ENCODE measurements around the gene GATM.

GATM gene

DNA sequence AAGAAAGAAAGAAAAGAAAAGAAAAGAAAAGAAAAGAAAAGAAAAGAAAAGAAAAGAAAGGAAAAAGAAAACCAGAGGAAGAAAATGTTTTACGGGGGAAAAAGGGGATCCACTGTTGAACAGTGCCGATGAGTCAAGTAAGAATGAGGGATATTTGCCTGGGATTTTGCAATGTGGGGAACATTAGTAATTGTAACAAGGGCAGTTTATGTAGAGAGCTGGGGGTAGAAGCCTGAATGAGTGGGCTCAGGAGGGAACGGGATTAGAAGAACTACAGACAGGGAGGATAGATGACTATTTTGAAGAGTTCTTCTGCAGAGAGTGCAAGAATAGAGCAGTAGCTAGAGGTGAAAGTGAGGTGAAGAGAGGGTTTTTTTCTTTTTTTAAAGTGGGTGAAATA lies 28.7 kb downstream of the GATM start:
- Histone ChIP-seq H3K9me3 (ENCODE audit: control insufficient read depth, insufficient read depth, low read length) (no peaks in the 10 kb centered on the region), H3K9ac (ENCODE audit: low read depth, low read length) (no peak overlapping the region), H3K4me1 (ENCODE audit: insufficient read depth, low read length) (peaks cover 6% of the 10 kb centered on the region; the same call in 1 of the 2 replicates), H3K36me3 (ENCODE audit: insufficient read depth, low read length) (no peaks in the 10 kb centered on the region)

DNA sequence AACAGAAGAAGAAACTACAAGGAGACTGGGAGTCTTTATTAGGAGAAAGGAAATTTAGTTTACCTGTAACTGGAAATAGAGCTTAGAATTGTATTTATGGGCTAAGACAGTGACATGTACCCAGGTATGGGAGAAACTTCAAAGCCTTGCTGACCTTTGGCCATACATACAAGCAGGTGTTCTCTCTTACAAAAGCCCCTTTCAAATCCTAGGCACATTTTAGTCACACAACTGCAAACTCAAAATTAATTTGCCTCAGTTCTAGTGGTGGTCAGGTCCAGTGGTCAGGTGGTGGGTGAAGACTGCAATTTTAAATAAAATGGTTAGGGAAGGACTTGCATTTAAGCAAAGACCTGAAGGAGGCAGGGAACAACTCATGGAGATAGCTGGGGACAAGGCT lies 30.4 kb downstream of the GATM start:
- Histone ChIP-seq H3K36me3 (ENCODE audit: insufficient read depth, low read length) (no peaks in the 10 kb centered on the region), H3K4me1 (ENCODE audit: insufficient read depth, low read length) (peaks cover 6% of the 10 kb centered on the region; the same call in 1 of the 2 replicates), H3K9ac (ENCODE audit: low read depth, low read length) (no peak overlapping the region), H3K9me3 (ENCODE audit: control insufficient read depth, insufficient read depth, low read length) (no peaks in the 10 kb centered on the region)

DNA sequence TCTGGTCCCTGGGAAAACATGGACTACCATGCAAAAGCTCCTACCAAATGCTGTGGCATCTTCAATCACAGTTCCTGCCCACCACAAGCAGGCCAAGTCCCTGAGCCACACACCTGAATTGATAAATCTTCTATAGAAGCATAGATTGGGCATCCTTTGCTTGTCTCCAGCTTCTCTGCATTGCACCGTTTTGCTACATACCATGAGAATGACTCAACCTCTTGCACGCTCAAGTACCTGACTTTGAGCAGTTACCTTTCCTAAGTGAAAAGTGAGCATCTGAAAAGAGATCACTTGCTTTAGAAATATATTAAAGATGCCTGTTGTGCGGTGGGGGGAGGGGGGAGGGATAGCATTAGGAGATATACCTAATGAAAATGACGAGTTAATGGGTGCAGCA lies 31.3 kb downstream of the GATM start:
- Histone ChIP-seq H3K4me1 (ENCODE audit: insufficient read depth, low read length) (peaks cover 6% of the 10 kb centered on the region; the same call in 1 of the 2 replicates), H3K9me3 (ENCODE audit: control insufficient read depth, insufficient read depth, low read length) (no peaks in the 10 kb centered on the region), H3K36me3 (ENCODE audit: insufficient read depth, low read length) (no peaks in the 10 kb centered on the region), H3K9ac (ENCODE audit: low read depth, low read length) (no peak overlapping the region)

DNA sequence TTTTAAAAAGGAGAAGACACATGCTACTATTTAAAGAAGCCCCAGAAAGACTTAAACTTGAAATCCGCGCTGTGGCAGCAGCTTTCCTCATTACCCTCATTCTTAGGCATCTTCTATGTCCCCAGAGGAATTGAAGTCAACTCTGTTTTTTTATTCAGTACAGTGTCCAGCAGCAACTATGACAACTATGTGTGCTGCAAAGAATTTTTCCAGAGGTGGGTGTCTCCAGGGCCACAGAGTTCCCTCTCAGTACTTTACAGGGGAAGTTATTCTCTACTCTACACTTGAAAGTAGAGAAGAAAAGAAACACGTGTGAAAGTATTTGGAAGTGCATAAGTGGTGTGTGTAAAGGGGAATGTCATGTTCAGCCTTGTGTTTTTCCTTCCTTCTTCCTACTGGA lies 32.0 kb downstream of the GATM start:
- H3K9ac ChIP-seq (ENCODE audit: low read depth, low read length), result no peak overlapping the region
- H3K9me3 ChIP-seq (ENCODE audit: control insufficient read depth, insufficient read depth, low read length), result no peaks in the 10 kb centered on the region
- H3K4me1 ChIP-seq (ENCODE audit: insufficient read depth, low read length), result peaks cover 6% of the 10 kb centered on the region; the same call in 1 of the 2 replicates
- no peaks in the 10 kb centered on the region for H3K36me3 ChIP-seq (ENCODE audit: insufficient read depth, low read length)

DNA sequence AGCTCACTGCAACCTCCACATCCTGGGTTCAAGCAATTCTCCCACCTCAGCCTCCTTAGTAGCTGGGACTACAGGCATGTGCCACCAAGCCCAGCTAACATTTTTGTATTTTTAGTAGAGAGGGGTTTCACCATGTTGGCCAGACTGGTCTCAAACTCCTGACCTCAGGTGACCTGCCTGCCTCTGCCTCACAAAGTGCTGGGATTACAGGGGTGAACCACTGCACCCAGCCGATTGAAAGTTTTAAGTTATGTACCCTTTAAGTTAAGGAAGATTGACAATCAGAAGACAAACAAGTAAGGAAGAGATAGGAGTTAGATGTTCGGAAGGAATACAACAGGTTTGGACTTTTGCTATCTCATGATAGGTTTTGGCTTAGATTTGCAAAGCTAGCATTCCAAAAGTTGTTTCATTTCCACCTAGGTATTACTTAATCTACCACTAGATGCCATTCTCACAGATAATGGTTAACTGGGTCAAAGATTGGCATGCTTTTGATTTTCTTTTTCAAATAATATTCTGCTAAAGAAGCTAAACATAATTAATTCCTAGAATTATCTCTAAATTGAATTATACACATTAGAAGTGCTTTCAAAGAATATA lies 35.0 kb downstream of the GATM start:
- Histone ChIP-seq H3K9me3 (ENCODE audit: control insufficient read depth, insufficient read depth, low read length) (no peaks in the 10 kb centered on the region), H3K4me1 (ENCODE audit: insufficient read depth, low read length) (peaks cover 6% of the 10 kb centered on the region; the same call in 1 of the 2 replicates), H3K36me3 (ENCODE audit: insufficient read depth, low read length) (no peaks in the 10 kb centered on the region)

DNA sequence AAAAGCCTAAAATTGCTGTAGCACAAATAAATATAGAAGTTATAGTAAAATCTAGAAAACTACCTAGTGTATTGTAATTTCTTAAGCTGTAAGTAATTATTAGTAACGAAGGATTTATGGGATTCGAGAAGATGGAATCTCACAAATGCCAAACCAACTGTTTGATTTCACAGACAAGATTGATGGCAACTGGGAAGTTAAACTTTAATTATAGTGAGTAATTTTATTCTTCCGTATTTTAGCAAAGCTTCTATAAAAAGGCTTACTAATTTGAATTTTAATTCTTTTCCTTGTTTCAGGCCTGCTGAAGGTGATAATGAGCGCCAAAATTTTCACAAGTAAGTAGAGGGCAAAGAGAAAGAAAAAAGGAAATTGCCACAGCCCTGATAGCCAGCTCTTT lies 36.6 kb downstream of the GATM start:
- Histone ChIP-seq H3K4me1 (ENCODE audit: insufficient read depth, low read length) (peaks cover 3% of the 10 kb centered on the region; the same call in 1 of the 2 replicates), H3K9ac (ENCODE audit: low read depth, low read length) (no peak overlapping the region), H3K36me3 (ENCODE audit: insufficient read depth, low read length) (no peaks in the 10 kb centered on the region), H3K9me3 (ENCODE audit: control insufficient read depth, insufficient read depth, low read length) (no peaks in the 10 kb centered on the region)

More for the DNA sequence above, 35.0 kb downstream of the GATM start:
- H3K9ac ChIP-seq (ENCODE audit: low read depth, low read length), result no peak overlapping the region

DNA sequence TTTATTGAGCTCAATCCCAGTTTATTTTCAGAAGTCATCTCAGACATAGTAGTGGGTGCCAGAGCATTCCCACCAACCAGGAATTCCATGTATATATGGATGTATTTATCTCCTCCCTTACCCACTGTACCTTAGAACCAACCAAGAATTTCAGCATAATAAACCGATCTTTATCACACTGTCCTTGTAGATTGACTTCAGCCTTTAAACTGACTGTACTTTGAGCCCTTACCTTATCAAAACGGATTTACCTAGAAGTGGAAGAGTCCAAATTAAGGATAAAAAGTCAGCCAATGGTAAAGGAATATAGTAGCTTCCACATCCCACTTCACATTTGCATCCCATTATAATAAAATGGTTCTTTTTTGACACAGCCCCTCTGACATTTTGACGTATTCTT lies 37.9 kb downstream of the GATM start:
- Histone ChIP-seq H3K36me3 (ENCODE audit: insufficient read depth, low read length) (no peaks in the 10 kb centered on the region), H3K9ac (ENCODE audit: low read depth, low read length) (no peak overlapping the region), H3K4me1 (ENCODE audit: insufficient read depth, low read length) (no peaks in the 10 kb centered on the region), H3K9me3 (ENCODE audit: control insufficient read depth, insufficient read depth, low read length) (no peaks in the 10 kb centered on the region)

DNA sequence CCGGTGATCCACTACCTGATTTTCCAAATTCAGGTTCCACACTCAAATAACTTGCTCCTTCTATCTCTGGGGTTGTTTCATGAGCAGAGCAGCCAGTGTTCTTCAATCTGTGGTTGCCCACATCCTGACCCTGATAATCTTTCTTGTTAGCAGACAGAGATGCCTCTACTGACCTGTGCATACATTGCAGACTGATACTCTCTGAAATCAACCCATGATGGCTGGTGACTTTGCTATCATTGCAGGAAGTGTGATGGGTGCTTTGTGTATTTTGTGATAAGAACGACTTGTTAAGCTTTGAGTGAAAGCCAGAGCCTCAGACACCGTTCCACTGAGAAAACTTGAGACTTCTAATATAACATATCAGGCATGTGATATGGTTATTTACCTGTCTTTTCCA lies 39.9 kb downstream of the GATM start:
- no peaks in the 10 kb centered on the region for H3K9me3 ChIP-seq (ENCODE audit: control insufficient read depth, insufficient read depth, low read length)
- H3K4me1 ChIP-seq (ENCODE audit: insufficient read depth, low read length), result no peaks in the 10 kb centered on the region
- H3K9ac ChIP-seq (ENCODE audit: low read depth, low read length), result no peak overlapping the region
- H3K36me3 ChIP-seq (ENCODE audit: insufficient read depth, low read length), result no peaks in the 10 kb centered on the region

DNA sequence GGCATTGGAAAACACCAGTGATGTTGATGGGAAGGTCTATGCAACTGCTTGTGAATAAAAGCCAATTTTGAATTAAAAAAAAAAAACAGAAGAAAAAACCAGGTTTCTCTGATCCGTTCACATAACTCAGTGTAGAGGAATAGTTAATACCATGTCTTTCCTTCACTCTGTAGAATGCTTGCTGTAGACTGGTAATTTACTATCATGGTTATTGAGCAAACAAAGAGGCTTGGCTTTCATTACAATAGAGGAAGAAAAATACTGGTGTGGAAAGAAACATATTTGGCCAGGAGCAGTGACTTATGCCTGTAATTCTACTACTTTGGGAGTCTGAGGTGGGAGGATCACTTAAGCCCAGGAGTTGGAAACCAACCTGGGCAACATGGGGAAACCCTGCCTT lies 41.1 kb downstream of the GATM start:
- Histone ChIP-seq H3K9ac (ENCODE audit: low read depth, low read length) (no peak overlapping the region), H3K36me3 (ENCODE audit: insufficient read depth, low read length) (no peaks in the 10 kb centered on the region), H3K9me3 (ENCODE audit: control insufficient read depth, insufficient read depth, low read length) (no peaks in the 10 kb centered on the region), H3K4me1 (ENCODE audit: insufficient read depth, low read length) (no peaks in the 10 kb centered on the region)

DNA sequence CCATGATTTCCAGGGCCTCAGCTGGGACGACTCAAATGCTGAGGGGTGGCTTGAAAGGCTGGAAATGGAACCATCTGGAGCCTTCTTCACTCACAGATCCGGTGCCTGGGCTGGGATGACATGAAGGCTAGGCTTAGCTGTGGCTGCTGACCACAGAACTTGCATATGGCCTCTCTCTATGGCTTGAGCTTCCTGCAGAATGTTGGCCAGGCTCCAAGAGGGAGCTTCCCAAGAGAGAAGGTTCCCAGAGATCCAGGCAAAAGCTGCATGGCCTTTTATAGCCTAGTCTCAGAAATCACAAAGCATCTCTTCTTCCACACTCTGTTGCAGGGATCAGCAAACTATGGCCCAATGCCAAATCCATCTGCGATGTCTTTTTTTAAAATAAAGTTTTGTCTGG lies 44.8 kb downstream of the GATM start:
- Histone ChIP-seq H3K36me3 (ENCODE audit: insufficient read depth, low read length) (no peaks in the 10 kb centered on the region), H3K9ac (ENCODE audit: low read depth, low read length) (no peak overlapping the region), H3K9me3 (ENCODE audit: control insufficient read depth, insufficient read depth, low read length) (no peaks in the 10 kb centered on the region), H3K4me1 (ENCODE audit: insufficient read depth, low read length) (peaks cover 3% of the 10 kb centered on the region)

DNA sequence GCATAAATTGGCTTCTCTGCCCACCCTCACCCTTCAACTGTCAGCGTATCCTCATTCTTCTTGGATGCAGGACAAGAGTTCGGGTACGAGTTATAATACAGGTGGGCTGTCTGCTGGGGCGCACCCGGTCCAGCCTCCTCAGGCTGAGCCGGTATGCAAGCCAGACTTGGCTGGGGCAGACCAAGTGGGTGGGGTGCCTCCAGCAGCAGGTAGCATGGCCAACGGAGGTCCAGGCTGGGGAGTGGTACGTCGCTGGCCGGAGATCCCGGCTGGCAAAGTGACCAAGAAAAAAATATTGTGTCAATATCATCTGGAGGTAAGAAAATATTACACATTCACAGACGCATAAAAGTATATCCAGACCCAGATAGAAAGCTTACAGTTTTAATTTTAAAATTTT lies 45.6 kb downstream of the GATM start:
- H3K36me3 ChIP-seq (ENCODE audit: insufficient read depth, low read length), result no peaks in the 10 kb centered on the region
- H3K9me3 ChIP-seq (ENCODE audit: control insufficient read depth, insufficient read depth, low read length), result no peaks in the 10 kb centered on the region
- H3K4me1 ChIP-seq (ENCODE audit: insufficient read depth, low read length), result peaks cover 7% of the 10 kb centered on the region
- no peak overlapping the region for H3K9ac ChIP-seq (ENCODE audit: low read depth, low read length)

DNA sequence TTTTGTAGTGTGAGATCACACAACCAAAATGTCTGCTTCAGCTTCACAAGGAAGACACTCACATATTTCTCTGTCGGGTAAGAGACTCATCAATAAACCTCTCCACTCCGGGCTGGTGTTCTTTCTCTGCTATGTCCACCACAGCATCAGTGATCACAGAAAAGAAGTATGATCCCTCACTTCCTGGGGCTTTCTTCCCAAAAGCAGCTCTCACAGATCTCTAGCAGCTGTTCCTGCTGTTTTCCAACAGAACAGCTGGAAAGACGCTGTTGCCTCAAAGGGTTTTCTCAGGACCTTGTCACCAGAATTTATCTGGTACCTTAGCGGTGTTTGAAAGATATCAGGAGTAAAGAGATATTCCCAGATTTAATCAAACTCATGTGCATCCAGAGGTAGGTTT lies 46.4 kb downstream of the GATM start:
- H3K9me3 ChIP-seq (ENCODE audit: control insufficient read depth, insufficient read depth, low read length), result no peaks in the 10 kb centered on the region
- no peak overlapping the region for H3K9ac ChIP-seq (ENCODE audit: low read depth, low read length)
- peaks cover 8% of the 10 kb centered on the region for H3K4me1 ChIP-seq (ENCODE audit: insufficient read depth, low read length)
- H3K36me3 ChIP-seq (ENCODE audit: insufficient read depth, low read length), result no peaks in the 10 kb centered on the region

DNA sequence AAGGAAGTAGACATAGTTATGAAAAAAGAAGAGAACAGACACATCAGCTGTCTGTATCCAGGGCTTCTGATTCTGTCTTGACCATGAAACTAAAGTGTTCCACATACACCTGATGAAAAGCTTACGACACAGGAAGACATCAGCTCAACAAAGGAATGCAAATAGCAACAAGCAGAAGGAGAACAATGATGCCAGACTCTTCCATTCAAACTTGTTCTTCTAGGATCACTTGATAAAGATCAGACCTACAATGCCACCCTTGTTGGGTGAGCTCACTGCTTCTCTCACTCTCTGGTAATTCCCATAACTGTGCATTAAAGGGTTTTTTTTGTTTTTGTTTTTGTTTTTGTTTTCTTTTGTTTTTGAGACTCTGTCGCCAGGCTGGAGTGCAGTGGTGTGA lies 49.7 kb downstream of the GATM start:
- H3K36me3 ChIP-seq (ENCODE audit: insufficient read depth, low read length), result no peaks in the 10 kb centered on the region; the same call in 1 of the 2 replicates
- peaks cover 20% of the 10 kb centered on the region for H3K4me1 ChIP-seq (ENCODE audit: insufficient read depth, low read length)
- no peak overlapping the region for H3K9ac ChIP-seq (ENCODE audit: low read depth, low read length)
- no peaks in the 10 kb centered on the region for H3K9me3 ChIP-seq (ENCODE audit: control insufficient read depth, insufficient read depth, low read length)

DNA sequence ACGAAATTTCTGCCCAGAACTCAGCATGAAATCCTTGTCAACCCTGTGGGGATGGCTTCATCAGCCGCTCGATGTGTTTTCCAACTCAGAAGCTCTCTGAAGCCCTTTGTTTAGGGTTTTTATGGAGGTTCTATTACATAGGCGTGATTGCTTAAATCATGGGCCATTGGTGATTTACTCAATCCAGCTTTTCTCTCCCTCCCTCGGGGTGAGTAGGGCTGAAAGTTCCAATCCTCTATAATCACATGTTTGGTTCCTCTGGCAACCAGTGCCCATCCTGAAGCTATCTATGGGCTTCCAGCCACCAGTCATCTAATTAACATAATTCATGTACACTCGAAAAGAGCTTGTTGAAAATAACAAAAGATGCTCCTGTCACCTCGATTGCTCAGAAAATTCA lies 51.6 kb downstream of the GATM start:
- H3K9me3 ChIP-seq (ENCODE audit: control insufficient read depth, insufficient read depth, low read length), result no peaks in the 10 kb centered on the region
- peaks cover 20% of the 10 kb centered on the region for H3K4me1 ChIP-seq (ENCODE audit: insufficient read depth, low read length)
- H3K9ac ChIP-seq (ENCODE audit: low read depth, low read length), result no peak overlapping the region; the same call in 1 of the 2 replicates
- H3K36me3 ChIP-seq (ENCODE audit: insufficient read depth, low read length), result no peaks in the 10 kb centered on the region; the same call in 1 of the 2 replicates

DNA sequence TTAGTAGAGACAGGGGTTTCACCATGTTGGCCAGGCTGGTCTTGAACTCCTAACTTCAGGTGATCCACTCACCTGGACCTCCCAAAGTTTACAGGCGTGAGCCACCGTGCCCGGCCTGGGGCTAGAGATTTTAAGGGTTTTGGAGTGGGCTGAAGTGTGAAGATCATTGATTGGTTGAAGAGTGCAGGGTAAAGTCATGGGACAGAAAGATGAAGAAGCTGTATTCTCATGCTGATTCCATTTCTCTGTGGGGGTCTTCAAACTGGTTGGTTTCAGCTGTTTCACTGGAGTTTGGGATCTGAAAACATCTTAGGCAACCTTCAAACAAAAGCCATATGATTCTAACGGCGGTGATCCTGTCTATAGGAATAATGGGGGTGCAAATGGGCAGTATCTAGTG lies 52.1 kb downstream of the GATM start:
- Histone ChIP-seq H3K9ac (ENCODE audit: low read depth, low read length) (no peak overlapping the region), H3K36me3 (ENCODE audit: insufficient read depth, low read length) (no peaks in the 10 kb centered on the region; the same call in 1 of the 2 replicates), H3K9me3 (ENCODE audit: control insufficient read depth, insufficient read depth, low read length) (no peaks in the 10 kb centered on the region), H3K4me1 (ENCODE audit: insufficient read depth, low read length) (peaks cover 20% of the 10 kb centered on the region)
